ENCODE results near the gene PTGS2.

DNA sequence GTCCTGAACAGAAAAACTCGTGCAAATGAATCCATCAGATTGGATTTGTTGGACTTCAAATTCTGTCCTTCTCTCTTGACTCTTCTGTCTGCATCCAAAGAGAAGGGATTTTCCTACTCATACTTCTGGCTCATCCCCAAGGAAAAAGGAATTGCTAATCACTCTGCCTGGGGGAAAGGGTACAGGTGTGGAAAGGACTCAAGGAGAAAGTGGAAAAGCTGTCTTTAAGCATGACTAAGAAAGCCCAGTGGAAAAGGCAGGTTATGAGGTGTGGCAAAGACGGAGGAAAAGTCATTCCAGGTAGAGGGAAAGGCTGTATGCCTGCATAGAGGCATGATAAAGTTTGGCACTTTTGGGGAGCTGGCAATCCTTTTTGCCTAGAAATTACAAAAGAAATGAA lies 43.4 kb downstream of the PTGS2 start:
- TF ChIP-seq BRCA1 (IDR thresholded peaks at IDR 0.05; ENCODE audit: low read depth, low read length) (no peak), ZNF274 (IDR thresholded peaks at IDR 0.05; ENCODE audit: borderline replicate concordance, extremely low read depth, low read length) (no peak), POLR2AphosphoS5 (IDR thresholded peaks at IDR 0.05; ENCODE audit: low read depth, low read length) (no peak), EP300 (IDR thresholded peaks at IDR 0.05; ENCODE audit: borderline replicate concordance in 1 of 2, low read depth in 2 of 2, low read length in 2 of 2) (no peak), POLR2A (IDR thresholded peaks at IDR 0.05; ENCODE audit: control extremely low read depth in 1 of 2, low read depth in 2 of 2, low read length in 2 of 2) (no peak), POU5F1 (IDR thresholded peaks at IDR 0.05; ENCODE audit: low read depth, low read length) (no peak)
- TF ChIP-seq, protein P1, sequence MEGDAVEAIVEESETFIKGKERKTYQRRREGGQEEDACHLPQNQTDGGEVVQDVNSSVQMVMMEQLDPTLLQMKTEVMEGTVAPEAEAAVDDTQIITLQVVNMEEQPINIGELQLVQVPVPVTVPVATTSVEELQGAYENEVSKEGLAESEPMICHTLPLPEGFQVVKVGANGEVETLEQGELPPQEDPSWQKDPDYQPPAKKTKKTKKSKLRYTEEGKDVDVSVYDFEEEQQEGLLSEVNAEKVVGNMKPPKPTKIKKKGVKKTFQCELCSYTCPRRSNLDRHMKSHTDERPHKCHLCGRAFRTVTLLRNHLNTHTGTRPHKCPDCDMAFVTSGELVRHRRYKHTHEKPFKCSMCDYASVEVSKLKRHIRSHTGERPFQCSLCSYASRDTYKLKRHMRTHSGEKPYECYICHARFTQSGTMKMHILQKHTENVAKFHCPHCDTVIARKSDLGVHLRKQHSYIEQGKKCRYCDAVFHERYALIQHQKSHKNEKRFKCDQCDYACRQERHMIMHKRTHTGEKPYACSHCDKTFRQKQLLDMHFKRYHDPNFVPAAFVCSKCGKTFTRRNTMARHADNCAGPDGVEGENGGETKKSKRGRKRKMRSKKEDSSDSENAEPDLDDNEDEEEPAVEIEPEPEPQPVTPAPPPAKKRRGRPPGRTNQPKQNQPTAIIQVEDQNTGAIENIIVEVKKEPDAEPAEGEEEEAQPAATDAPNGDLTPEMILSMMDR (IDR thresholded peaks at IDR 0.05; ENCODE audit: control extremely low read depth in 1 of 3, insufficient read depth in 1 of 3, low read depth in 1 of 3, low read length in 3 of 3), result no peak
